Glutamatergic neuron (in vitro differentiated cells): Measurements from ENCODE around the gene CCDC88B. TPM values are rescaled to one million over a fixed set of nuclear protein-coding genes. Genes with fewer than 3 reads are reported as not detected.

Experiments
- DNase-seq: peaks from one replicate; pipeline ENCODE4 v3.0.0; 2022
- H3K27ac Mint-ChIP-seq: one replicate; pipeline ENCODE4 v1.8.0; 2020; ENCODE audit warnings: mild to moderate bottlenecking, mixed read lengths, inconsistent platforms; ENCODE audit not compliant: unreplicated experiment
- H3K27me3 Mint-ChIP-seq: one replicate; pipeline ENCODE4 v1.8.0; 2020; ENCODE audit warnings: mild to moderate bottlenecking, moderate library complexity, mixed read lengths, inconsistent platforms; ENCODE audit not compliant: unreplicated experiment
- H3K36me3 Mint-ChIP-seq: one replicate; pipeline ENCODE4 v1.8.0; 2020; ENCODE audit warnings: mild to moderate bottlenecking, mixed read lengths, inconsistent platforms; ENCODE audit not compliant: unreplicated experiment
- H3K4me1 Mint-ChIP-seq: one replicate; pipeline ENCODE4 v1.8.0; 2020; ENCODE audit warnings: mild to moderate bottlenecking, low read depth, mixed read lengths, inconsistent platforms; ENCODE audit not compliant: unreplicated experiment
- H3K4me3 Mint-ChIP-seq: one replicate; pipeline ENCODE4 v1.8.0; 2020; ENCODE audit warnings: mild to moderate bottlenecking, mixed read lengths, inconsistent platforms; ENCODE audit not compliant: unreplicated experiment
- H3K9me3 Mint-ChIP-seq: one replicate; pipeline ENCODE4 v1.8.0; 2020; ENCODE audit warnings: mild to moderate bottlenecking, moderate library complexity, mixed read lengths, inconsistent platforms; ENCODE audit not compliant: unreplicated experiment
- CTCF ChIP-seq: fragments of 200-600 bp; sonication (generic); IDR thresholded peaks from one replicate; pipeline ENCODE4 v1.5.0; 2021; ENCODE audit not compliant: partially characterized antibody, unreplicated experiment
- total RNA-seq: library from RNA; stranded (reverse); fragmentation: NEBNext Ultra II Directional; extraction: Animal tissue kit (Norgen Biotek cat#: 25700); gene quantifications from one replicate; pipeline ENCODE4 v1.2.1, GENCODE V29; 2021; ENCODE audit not compliant: unreplicated experiment

CCDC88B gene
- total RNA-seq, 1 donor from 2014 or later, result 83.6 TPM

GRCh38 chr11:64389851-64390250 lies 49.8 kb downstream of the CCDC88B start:
- peaks cover 4% of the 10 kb centered on the region for H3K27me3 Mint-ChIP-seq
- no peak for DNase-seq
- H3K27ac Mint-ChIP-seq, result no peak overlapping the region
- H3K9me3 Mint-ChIP-seq, result no peaks in the 10 kb centered on the region
- H3K4me1 Mint-ChIP-seq, result peaks cover 11% of the 10 kb centered on the region
- peaks cover 12% of the 10 kb centered on the region for H3K36me3 Mint-ChIP-seq
- TF ChIP-seq CTCF, result no peak
- no peak overlapping the region for H3K4me3 Mint-ChIP-seq

- no peak for TF ChIP-seq CTCF
- H3K4me1 Mint-ChIP-seq, result peaks cover 10% of the 10 kb centered on the region
- H3K4me3 Mint-ChIP-seq, result no peak overlapping the region
- no peak for DNase-seq
- H3K9me3 Mint-ChIP-seq, result no peaks in the 10 kb centered on the region
- peaks cover 12% of the 10 kb centered on the region for H3K36me3 Mint-ChIP-seq
- H3K27me3 Mint-ChIP-seq, result peaks cover 4% of the 10 kb centered on the region
- H3K27ac Mint-ChIP-seq, result no peak overlapping the region
These were observed 50.6 kb downstream of the CCDC88B start for GRCh38 chr11:64390558-64390957.

GRCh38 chr11:64391839-64392238 lies 51.8 kb downstream of the CCDC88B start:
- no peak overlapping the region for H3K27ac Mint-ChIP-seq
- peaks cover 18% of the 10 kb centered on the region for H3K4me1 Mint-ChIP-seq
- H3K9me3 Mint-ChIP-seq, result no peaks in the 10 kb centered on the region
- no peak overlapping the region for H3K4me3 Mint-ChIP-seq
- TF ChIP-seq CTCF, result no peak
- H3K27me3 Mint-ChIP-seq, result peaks cover 7% of the 10 kb centered on the region
- DNase-seq, result no peak
- H3K36me3 Mint-ChIP-seq, result peaks cover 12% of the 10 kb centered on the region

GRCh38 chr11:64395545-64396078 lies 55.6 kb downstream of the CCDC88B start:
- H3K36me3 Mint-ChIP-seq, result peaks cover 7% of the 10 kb centered on the region
- no peak for DNase-seq
- peaks cover 6% of the 10 kb centered on the region for H3K27me3 Mint-ChIP-seq
- no peaks in the 10 kb centered on the region for H3K9me3 Mint-ChIP-seq
- H3K4me3 Mint-ChIP-seq, result peak overlapping the region; percentile 67
- TF ChIP-seq CTCF, result no peak
- peaks cover 18% of the 10 kb centered on the region for H3K4me1 Mint-ChIP-seq
- H3K27ac Mint-ChIP-seq, result peak overlapping the region; percentile 70

GRCh38 chr11:64396079-64396591 lies 56.1 kb downstream of the CCDC88B start:
- peak; percentile 36 for DNase-seq
- TF ChIP-seq CTCF, result no peak
- peaks cover 7% of the 10 kb centered on the region for H3K36me3 Mint-ChIP-seq
- H3K27me3 Mint-ChIP-seq, result peaks cover 6% of the 10 kb centered on the region
- H3K4me1 Mint-ChIP-seq, result peaks cover 18% of the 10 kb centered on the region
- H3K4me3 Mint-ChIP-seq, result peak overlapping the region; percentile 67
- no peaks in the 10 kb centered on the region for H3K9me3 Mint-ChIP-seq
- H3K27ac Mint-ChIP-seq, result peak overlapping the region; percentile 70
